ENCODE measurements around the gene GCNT1.

The GCNT1 gene

GRCh38 chr9:76545191-76545590, 86.2 kb downstream of the GCNT1 start:
- H3K4me3 ChIP-seq (ENCODE audit: low read depth, low read length) = no peak overlapping the region
- TF ChIP-seq MAX (IDR thresholded peaks at IDR 0.05; ENCODE audit: low read depth, low read length) = no peak
- no peak for TF ChIP-seq CTCF (IDR thresholded peaks at IDR 0.05; ENCODE audit: low read depth, low read length)
- no peak for TF ChIP-seq POLR2A (IDR thresholded peaks at IDR 0.05; ENCODE audit: extremely low read depth, insufficient read length)
- no peak for TF ChIP-seq MYC (IDR thresholded peaks at IDR 0.05; ENCODE audit: low read depth, low read length)
- DNase-seq (ENCODE audit: low read depth) = no peak

DNA sequence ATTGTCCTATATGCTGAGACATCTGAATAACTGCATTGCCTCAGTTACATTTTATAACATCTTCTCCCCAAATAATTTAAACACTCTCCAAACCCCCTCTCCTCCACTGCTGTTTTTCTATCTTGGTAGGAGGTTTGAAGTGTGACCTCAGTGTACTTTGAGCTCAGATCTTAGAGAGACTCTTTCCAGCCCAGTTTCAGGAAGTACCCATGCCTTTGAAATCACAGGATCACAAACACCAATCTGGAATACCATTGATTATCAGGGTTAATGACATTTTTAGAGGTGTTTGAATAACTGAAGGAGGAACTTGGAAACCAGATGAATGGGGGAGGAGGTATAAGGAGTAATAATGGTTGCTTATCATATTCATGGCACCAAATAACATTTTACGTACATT, 93.2 kb downstream of the GCNT1 start:
- TF ChIP-seq MYC (IDR thresholded peaks at IDR 0.05; ENCODE audit: low read depth, low read length) = no peak
- TF ChIP-seq CTCF (IDR thresholded peaks at IDR 0.05; ENCODE audit: low read depth, low read length) = no peak
- TF ChIP-seq POLR2A (IDR thresholded peaks at IDR 0.05; ENCODE audit: extremely low read depth, insufficient read length) = no peak
- no peak for DNase-seq (ENCODE audit: low read depth)
- H3K4me3 ChIP-seq (ENCODE audit: low read depth, low read length) = no peak overlapping the region

- no peak for DNase-seq (ENCODE audit: low read depth)
- H3K4me3 ChIP-seq (ENCODE audit: low read depth, low read length) = no peak overlapping the region
- no peak for TF ChIP-seq POLR2A (IDR thresholded peaks at IDR 0.05; ENCODE audit: extremely low read depth, insufficient read length)
- no peak for TF ChIP-seq CTCF (IDR thresholded peaks at IDR 0.05; ENCODE audit: low read depth, low read length)
- TF ChIP-seq MYC (IDR thresholded peaks at IDR 0.05; ENCODE audit: low read depth, low read length) = no peak
- no peak for TF ChIP-seq MAX (IDR thresholded peaks at IDR 0.05; ENCODE audit: low read depth, low read length)
Measured at GRCh38 chr9:76552751-76553455, 93.9 kb downstream of the GCNT1 start.

DNA sequence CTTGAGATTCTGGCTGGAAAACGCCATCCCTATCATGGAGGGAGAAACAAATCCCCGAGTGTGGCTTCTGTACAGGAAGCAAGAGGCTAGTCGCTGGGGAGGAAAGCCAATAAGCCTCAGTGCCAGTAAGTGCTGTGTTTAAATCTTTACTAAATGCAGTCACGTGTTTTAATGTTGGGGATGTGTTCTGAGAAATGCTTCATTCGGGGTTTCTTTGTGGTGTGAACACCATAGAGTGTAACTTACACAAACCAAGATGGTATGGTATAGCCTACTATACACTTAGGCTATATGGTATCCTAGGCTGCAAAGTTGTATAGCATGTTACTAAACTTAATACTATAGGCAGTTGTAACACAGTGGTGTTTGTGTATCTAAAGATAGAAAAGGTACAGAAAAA, 94.7 kb downstream of the GCNT1 start:
- TF ChIP-seq CTCF (IDR thresholded peaks at IDR 0.05; ENCODE audit: low read depth, low read length) (no peak), MAX (IDR thresholded peaks at IDR 0.05; ENCODE audit: low read depth, low read length) (no peak), MYC (IDR thresholded peaks at IDR 0.05; ENCODE audit: low read depth, low read length) (no peak), POLR2A (IDR thresholded peaks at IDR 0.05; ENCODE audit: extremely low read depth, insufficient read length) (no peak)
- H3K4me3 ChIP-seq (ENCODE audit: low read depth, low read length) = no peak overlapping the region
- DNase-seq (ENCODE audit: low read depth) = no peak

Data from NB4 (cell line).